SIG-M5 treated with dmso at 0.1 percent for 504 hours (cell line): ENCODE results near the gene DERL2.
"Not testable (repeated sequence)": the region's sequence is repeated elsewhere in the genome, so short reads cannot be mapped to it uniquely, and the experiment has no call there.

Experiments
- DNase-seq: peaks from one replicate; lab custom pipeline; 2025; ENCODE audit not compliant: unreplicated experiment; lab: John Stamatoyannopoulos, UW

The DERL2 gene

GRCh38 chr17:5438716-5439445 is 47.1 kb downstream of the DERL2 start, which contains the start of gene C1QBP:
TSS of gene C1QBP (minus strand) at chr17:5439155. CDS start at chr17:5439073, 82 bp downstream.
- peak; percentile 85 for DNase-seq

- no peak for DNase-seq
These were observed 48.2 kb downstream of the DERL2 start for GRCh38 chr17:5437721-5438317.

GRCh38 chr17:5435781-5436315 is 50.1 kb downstream of the DERL2 start:
- not testable (repeated sequence) for DNase-seq

GRCh38 chr17:5434984-5435383 is 51.0 kb downstream of the DERL2 start:
- no peak for DNase-seq

GRCh38 chr17:5431949-5432556 is 53.9 kb downstream of the DERL2 start:
- no peak for DNase-seq

- not testable (repeated sequence) for DNase-seq
These were observed 54.7 kb downstream of the DERL2 start for GRCh38 chr17:5431234-5431633.

- DNase-seq = no peak
These were observed 55.5 kb downstream of the DERL2 start for GRCh38 chr17:5430413-5430999.

- DNase-seq = no peak
These were observed 56.6 kb downstream of the DERL2 start for GRCh38 chr17:5429191-5429887.

- DNase-seq = no peak
These were observed 60.2 kb downstream of the DERL2 start for GRCh38 chr17:5425826-5426225.

- no peak for DNase-seq
These were observed 61.1 kb downstream of the DERL2 start for GRCh38 chr17:5424909-5425308.

- DNase-seq = no peak
These were observed 63.5 kb downstream of the DERL2 start for GRCh38 chr17:5422505-5422904.
